Neutrophil (primary cell): ENCODE data around the gene TAF8.

ENCODE experiments used
- H3K27ac ChIP-seq: fragments of 200-600 bp; sonication (generic); 2 replicates; pipeline ENCODE4 v1.5.1; 2016; ENCODE audit warnings: mild to moderate bottlenecking, moderate library complexity
- H3K27me3 ChIP-seq: fragments of 200-600 bp; sonication (generic); 2 replicates; pipeline ENCODE4 v1.6.0; 2016; ENCODE audit warnings: mild to moderate bottlenecking
- H3K36me3 ChIP-seq: fragments of 200-600 bp; sonication (generic); 2 replicates; pipeline ENCODE4 v1.5.1; 2017
- H3K4me1 ChIP-seq, 2 experiments: fragments of 200-600 bp in 1 of 2; sonication (generic) in 1 of 2; 1 replicate in 1 of 2; 2 replicates in 1 of 2; pipeline versions ENCODE4 v1.5.1 to v1.6.1; 2013 to 2016; ENCODE audit warnings: low read depth in 1 of 2, low read length in 1 of 2, mild to moderate bottlenecking in 1 of 2, moderate library complexity in 1 of 2; ENCODE audit not compliant: control insufficient read depth in 1 of 2, insufficient read depth in 1 of 2
- H3K4me3 ChIP-seq, 2 experiments: fragments of 200-600 bp in 1 of 2; sonication (generic) in 1 of 2; 1 replicate in 1 of 2; 2 replicates in 1 of 2; pipeline ENCODE4 v1.5.1; 2013 to 2016; ENCODE audit warnings: low read depth in 1 of 2, low read length in 1 of 2, mild to moderate bottlenecking in 1 of 2, moderate library complexity in 1 of 2
- H3K9me3 ChIP-seq: fragments of 200-600 bp; sonication (generic); 2 replicates; pipeline ENCODE4 v1.5.1; 2016
- TF ChIP-seq, protein P1 (sequence below): fragments of 200-600 bp; sonication (generic); IDR thresholded peaks from 2 replicates; pipeline ENCODE4 v1.5.1; 2016; ENCODE audit warnings: antibody characterized with exemption

Gene TAF8

DNA sequence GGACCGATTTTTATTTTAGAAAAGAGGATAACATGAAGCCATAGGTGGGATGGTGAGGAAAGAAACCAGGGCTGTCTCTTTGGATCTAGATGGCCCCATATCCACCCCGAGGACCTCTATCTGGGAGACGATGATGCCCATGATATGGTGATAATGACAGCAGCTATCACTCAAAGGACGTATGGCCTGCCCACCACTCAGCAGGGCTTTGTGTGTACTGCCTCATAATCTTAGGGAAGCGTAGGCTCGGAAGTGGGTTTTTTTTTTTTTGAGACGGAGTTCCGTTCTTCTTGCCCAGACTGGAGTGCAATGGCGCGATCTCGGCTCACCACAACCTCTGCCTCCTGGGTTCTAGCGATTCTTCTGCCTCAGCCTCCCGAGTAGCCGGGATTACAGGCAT is 8.2 kb upstream of the TAF8 start:
- Histone ChIP-seq H3K27ac (peak overlapping the region; percentile 64), H3K4me3 (no peak overlapping the region), H3K27me3 (no peaks in the 10 kb centered on the region), H3K9me3 (no peaks in the 10 kb centered on the region), H3K36me3 (peaks cover 14% of the 10 kb centered on the region), H3K4me1 (peaks cover 61 to 66% of the 10 kb centered on the region in 2 experiments)
- TF ChIP-seq, protein P1, sequence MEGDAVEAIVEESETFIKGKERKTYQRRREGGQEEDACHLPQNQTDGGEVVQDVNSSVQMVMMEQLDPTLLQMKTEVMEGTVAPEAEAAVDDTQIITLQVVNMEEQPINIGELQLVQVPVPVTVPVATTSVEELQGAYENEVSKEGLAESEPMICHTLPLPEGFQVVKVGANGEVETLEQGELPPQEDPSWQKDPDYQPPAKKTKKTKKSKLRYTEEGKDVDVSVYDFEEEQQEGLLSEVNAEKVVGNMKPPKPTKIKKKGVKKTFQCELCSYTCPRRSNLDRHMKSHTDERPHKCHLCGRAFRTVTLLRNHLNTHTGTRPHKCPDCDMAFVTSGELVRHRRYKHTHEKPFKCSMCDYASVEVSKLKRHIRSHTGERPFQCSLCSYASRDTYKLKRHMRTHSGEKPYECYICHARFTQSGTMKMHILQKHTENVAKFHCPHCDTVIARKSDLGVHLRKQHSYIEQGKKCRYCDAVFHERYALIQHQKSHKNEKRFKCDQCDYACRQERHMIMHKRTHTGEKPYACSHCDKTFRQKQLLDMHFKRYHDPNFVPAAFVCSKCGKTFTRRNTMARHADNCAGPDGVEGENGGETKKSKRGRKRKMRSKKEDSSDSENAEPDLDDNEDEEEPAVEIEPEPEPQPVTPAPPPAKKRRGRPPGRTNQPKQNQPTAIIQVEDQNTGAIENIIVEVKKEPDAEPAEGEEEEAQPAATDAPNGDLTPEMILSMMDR = no peak

DNA sequence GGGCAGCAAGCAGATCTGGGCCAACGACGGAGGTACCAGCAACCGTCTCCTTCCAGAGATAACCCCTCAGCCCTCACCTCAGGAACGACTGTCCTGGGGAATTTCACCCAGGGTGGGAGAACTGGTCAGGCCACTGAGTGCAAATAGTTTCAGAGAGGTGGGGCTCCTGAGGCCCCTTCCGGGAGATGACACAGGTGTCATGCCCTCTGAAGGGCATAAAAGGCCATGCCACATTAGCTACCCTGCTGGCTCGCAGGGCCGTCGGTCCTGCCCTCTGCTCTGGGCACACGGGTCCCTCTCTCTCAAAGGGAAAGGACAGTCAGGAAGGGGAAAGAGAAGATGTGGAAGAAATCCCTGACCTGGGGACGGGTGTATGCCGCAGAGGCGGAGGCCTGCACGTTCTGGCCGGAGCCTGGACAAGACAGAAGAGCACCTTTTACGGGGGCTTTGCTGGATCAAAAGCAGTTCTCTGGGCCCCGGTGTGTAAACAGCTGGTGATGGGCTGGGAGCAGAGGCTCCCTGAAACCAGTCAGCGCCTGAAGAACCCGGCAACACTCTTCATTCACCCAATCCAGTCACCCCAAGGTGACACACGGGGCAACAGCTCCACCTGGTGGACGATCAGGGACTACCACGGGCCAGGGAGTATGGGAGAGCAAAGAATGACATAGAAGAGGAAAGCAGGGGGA is 6.4 kb upstream of the TAF8 start:
- Histone ChIP-seq H3K9me3 (no peaks in the 10 kb centered on the region), H3K4me3 (peak overlapping the region; percentile 10 to 95), H3K36me3 (peaks cover 14% of the 10 kb centered on the region), H3K27ac (peak overlapping the region; percentile 98), H3K4me1 (peaks cover 73 to 81% of the 10 kb centered on the region in 2 experiments), H3K27me3 (no peaks in the 10 kb centered on the region)
- TF ChIP-seq, protein P1 = peak; percentile 97

DNA sequence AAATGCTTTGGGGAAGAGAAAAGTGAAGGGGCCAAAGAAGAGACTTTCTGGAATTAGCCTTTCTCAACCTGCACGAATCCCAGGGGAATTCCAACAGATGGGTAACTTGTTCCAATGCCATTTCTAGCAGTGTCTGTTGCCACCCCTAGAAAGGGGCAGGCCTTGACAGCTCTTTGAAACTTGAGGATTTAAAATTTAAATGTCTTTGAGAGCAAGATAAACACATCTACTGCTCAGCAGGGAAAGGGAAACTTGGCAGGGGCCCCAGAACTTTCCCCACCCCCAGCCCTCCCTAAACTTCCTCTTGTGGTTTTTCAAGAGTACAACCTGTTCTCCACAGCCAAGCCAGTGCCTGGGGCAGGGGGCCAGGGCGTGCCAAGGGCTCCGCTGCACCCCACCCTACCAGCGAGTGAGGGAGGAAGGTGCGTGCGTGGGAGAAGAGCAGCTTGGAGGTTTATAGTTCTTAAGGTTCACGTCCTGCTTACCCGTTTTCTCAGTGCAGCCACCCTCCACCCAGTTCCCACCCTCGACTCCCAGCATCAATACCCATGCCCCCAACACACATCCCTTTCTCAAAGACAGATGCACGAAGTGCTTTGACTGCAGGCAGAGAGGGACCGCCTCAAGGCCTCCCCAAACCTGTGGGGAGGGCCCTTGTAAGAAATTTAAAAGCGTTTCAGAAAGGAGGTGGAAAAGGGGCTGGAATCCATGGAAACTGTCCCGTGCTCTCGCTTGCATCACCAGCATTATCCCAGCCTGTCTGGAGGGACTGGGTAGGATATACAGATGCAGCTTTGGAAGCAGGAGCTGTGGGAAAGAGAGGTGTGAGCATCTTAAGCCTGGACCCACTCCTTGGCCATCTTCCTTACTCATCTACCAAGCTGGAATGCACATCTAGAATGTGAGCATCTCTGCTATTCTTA is 4.5 kb upstream of the TAF8 start:
- peaks cover 82 to 90% of the 10 kb centered on the region in 2 experiments for H3K4me1 ChIP-seq
- TF ChIP-seq, protein P1 = no peak
- H3K27ac ChIP-seq = peak overlapping the region; percentile 98
- peak overlapping the region; percentile 81 to 95 for H3K4me3 ChIP-seq
- H3K36me3 ChIP-seq = peaks cover 14% of the 10 kb centered on the region
- H3K9me3 ChIP-seq = no peaks in the 10 kb centered on the region
- no peaks in the 10 kb centered on the region for H3K27me3 ChIP-seq

DNA sequence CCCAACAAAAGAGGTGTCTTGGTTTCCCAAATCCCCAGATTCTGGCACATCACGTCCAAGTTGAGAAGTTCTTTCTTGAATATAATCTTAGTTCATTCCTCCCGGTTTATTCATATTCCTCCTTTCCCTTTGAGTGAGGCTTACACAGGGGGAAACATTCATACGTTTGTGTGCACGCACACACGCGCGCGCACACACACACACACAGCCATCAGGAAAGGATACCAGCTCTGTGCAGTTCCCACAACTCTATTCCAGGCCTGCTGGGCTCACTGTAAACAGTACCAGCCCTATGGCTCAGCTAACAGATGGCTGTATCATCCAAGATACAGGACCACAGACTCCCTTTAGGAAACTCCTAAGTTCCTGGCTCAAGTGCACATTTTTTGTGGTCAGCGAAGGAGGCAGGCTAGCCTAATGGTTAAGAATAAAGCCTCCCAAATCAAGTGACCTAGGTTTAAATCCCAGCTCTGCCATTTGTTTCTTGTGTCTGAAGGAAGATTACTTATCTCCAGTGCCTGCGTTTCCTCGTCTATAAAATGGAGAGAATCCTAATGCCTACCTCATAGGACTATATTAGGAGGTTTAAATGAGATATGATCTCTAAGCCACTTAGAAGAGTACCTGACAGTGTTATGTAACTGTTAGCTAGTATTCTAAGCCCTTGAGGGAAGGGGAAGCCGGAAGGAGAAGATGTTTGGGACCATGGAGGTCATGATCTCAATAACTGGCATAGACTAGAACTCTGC is 3.7 kb upstream of the TAF8 start:
- Histone ChIP-seq H3K4me1 (peaks cover 80 to 92% of the 10 kb centered on the region in 2 experiments), H3K27ac (peak overlapping the region; percentile 98), H3K4me3 (peak overlapping the region; percentile 81 to 95), H3K9me3 (no peaks in the 10 kb centered on the region), H3K36me3 (peaks cover 14% of the 10 kb centered on the region), H3K27me3 (no peaks in the 10 kb centered on the region)
- TF ChIP-seq, protein P1 = no peak

- H3K4me1 ChIP-seq = peaks cover 75 to 87% of the 10 kb centered on the region in 2 experiments
- H3K36me3 ChIP-seq = peaks cover 20% of the 10 kb centered on the region
- no peaks in the 10 kb centered on the region for H3K27me3 ChIP-seq
- peak overlapping the region; percentile 98 for H3K27ac ChIP-seq
- no peaks in the 10 kb centered on the region for H3K9me3 ChIP-seq
- H3K4me3 ChIP-seq = peak overlapping the region; percentile 81 to 95
- TF ChIP-seq, protein P1 = no peak
These were observed 3.1 kb upstream of the TAF8 start for GRCh38 chr6:42047213-42047590.
